GM18502 (cell line): ENCODE data around the gene ACOT8.
"Not testable (repeated sequence)": the region's sequence is repeated elsewhere in the genome, so short reads cannot be mapped to it uniquely, and the experiment has no call there.

Source experiments
- ATAC-seq: cut with Tn5 transposase; IDR thresholded peaks from one replicate; pipeline ENCODE4 v1.9.1; 2021; ENCODE audit warnings: mild to moderate bottlenecking; ENCODE audit not compliant: unreplicated experiment, poor library complexity

ACOT8 gene

GRCh38 chr20:45832619-45833018, 24.6 kb downstream of the ACOT8 start:
- no peak for ATAC-seq

- ATAC-seq, result not testable (repeated sequence)
Measured at GRCh38 chr20:45829673-45830106, 27.5 kb downstream of the ACOT8 start.

- no peak for ATAC-seq
Measured at GRCh38 chr20:45828589-45828988, 28.6 kb downstream of the ACOT8 start.

GRCh38 chr20:45827712-45828111, 29.5 kb downstream of the ACOT8 start:
- no peak for ATAC-seq

- ATAC-seq, result no peak
Measured at GRCh38 chr20:45827030-45827652, 30.1 kb downstream of the ACOT8 start, which contains the start of gene TNNC2. TSS of gene TNNC2 (minus strand) at chr20:45827312. CDS start at chr20:45827248, 64 bp downstream.

GRCh38 chr20:45826381-45827019, 30.7 kb downstream of the ACOT8 start:
- ATAC-seq, result no peak

- no peak for ATAC-seq
Measured at GRCh38 chr20:45823949-45824835, 33.0 kb downstream of the ACOT8 start.

GRCh38 chr20:45822857-45823256, 34.3 kb downstream of the ACOT8 start:
- ATAC-seq, result no peak

- ATAC-seq, result no peak
Measured at GRCh38 chr20:45821947-45822346, 35.2 kb downstream of the ACOT8 start.

GRCh38 chr20:45819466-45819865, 37.7 kb downstream of the ACOT8 start:
- ATAC-seq, result no peak

- no peak for ATAC-seq
Measured at GRCh38 chr20:45818239-45818638, 39.0 kb downstream of the ACOT8 start.

- no peak for ATAC-seq
Measured at GRCh38 chr20:45817376-45818194, 39.6 kb downstream of the ACOT8 start.

GRCh38 chr20:45816951-45817350, 40.2 kb downstream of the ACOT8 start:
- ATAC-seq, result no peak

- ATAC-seq, result no peak
Measured at GRCh38 chr20:45814314-45814713, 42.9 kb downstream of the ACOT8 start.

GRCh38 chr20:45813489-45813888, 43.7 kb downstream of the ACOT8 start:
- no peak for ATAC-seq

GRCh38 chr20:45813006-45813340, 44.2 kb downstream of the ACOT8 start:
- no peak for ATAC-seq

- ATAC-seq, result peak; percentile 99
Measured at GRCh38 chr20:45812157-45813005, 44.8 kb downstream of the ACOT8 start, which contains the start of gene UBE2C. TSS of gene UBE2C (plus strand) at chr20:45812644. CDS start at chr20:45812696, 52 bp downstream.

GRCh38 chr20:45810191-45810970, 46.8 kb downstream of the ACOT8 start:
- ATAC-seq, result no peak

- no peak for ATAC-seq
Measured at GRCh38 chr20:45801851-45802250, 55.3 kb downstream of the ACOT8 start.
